GM12801 (cell line): ENCODE results near the gene AKT2.

Experiments used
- CTCF ChIP-seq: IDR thresholded peaks from one replicate; pipeline ENCODE4 v1.5.1; 2011; ENCODE audit warnings: control low read depth; ENCODE audit not compliant: insufficient read length; ENCODE audit errors: extremely low read depth

The AKT2 gene

GRCh38 chr19:40241809-40242384, 43.2 kb downstream of the AKT2 start:
- TF ChIP-seq CTCF, result no peak

DNA sequence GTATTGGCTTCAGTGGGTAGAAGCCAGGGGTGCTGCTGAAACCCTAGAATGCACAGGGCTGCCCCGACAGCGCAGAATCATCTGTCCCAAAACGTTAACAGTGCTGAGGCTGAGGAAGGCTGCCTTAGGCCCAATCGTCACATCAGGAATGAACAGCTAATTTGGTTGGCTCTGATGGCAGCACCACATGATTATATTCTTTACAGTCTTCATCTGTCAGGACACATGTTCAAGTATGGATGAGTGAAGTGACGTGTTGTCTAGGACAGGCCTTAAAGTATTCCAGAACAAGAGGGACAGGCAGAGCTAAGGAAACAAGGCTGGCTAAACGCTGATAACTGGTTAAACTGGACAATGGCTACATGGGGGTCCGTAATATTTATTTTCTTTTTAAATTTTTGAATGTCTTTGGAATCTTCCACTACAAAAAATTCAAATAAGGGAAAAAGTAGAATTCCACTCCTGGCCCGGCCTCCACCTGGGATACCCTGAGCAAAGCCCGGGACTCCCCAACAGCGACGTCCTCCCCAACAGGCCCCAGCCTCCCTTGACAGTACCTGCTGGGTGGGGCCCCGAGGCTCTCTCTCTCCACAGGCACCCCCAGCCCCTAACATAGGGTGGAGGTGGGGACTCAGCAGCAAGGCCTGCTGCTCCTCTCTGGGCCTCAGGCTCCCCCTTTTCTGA, 43.9 kb downstream of the AKT2 start:
- no peak for TF ChIP-seq CTCF

- TF ChIP-seq CTCF, result no peak
Measured at GRCh38 chr19:40240332-40240731, 44.8 kb downstream of the AKT2 start.

DNA sequence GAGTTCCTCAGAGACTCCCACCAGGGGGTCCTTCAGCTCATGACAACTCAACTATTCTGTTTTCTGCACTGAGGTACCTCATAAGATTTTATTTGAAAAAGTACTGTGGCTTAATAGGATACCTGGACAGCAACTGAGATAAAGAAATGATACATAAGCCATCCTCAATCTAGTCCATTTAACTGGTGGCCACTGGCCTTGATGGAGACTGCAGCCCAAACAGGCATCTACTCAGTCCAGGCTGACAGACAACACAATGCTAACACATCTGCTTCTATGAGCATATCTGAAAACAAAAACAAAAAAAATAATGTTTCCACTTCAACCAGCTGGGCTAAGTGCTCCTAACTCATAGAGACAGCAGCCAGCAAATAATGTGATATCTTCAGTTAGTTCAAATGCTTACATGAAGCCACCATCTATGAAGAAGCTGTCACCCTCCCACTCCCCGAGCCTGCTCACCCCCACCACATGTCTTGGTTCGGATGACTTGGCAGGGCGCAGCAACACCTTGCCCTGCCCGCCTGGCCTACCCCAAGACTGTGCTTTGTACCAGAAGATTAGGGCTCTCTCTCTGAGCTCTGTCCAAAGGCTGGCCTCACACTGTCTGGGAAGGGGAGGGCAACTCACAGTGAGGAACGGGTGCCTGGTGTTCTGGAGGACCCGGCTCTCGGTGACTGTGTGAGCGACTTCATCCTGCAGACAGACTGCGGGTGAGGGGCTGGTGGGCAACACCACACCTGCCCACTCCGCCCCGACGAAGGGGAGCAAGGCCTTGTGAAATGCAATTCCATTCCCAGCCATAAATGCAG, 45.5 kb downstream of the AKT2 start:
- TF ChIP-seq CTCF, result no peak

- no peak for TF ChIP-seq CTCF
Measured at GRCh38 chr19:40238775-40239174, 46.4 kb downstream of the AKT2 start.

- TF ChIP-seq CTCF, result no peak
Measured at GRCh38 chr19:40237791-40238190, 47.4 kb downstream of the AKT2 start.

- TF ChIP-seq CTCF, result no peak
Measured at GRCh38 chr19:40236366-40236765, 48.8 kb downstream of the AKT2 start.
